Stimulated activated naive CD8-positive, alpha-beta T cell treated with anti-CD3 and anti-CD28 coated beads, Interleukin-15, amount 100 ng/mL, for 72 hours (primary cell): ENCODE data around the gene FSTL4.

Experiments used
- ATAC-seq: fragments of 150-1000 bp; cut with Tn5 transposase; 2 replicates; pipeline ENCODE4 v1.10.0; 2021; ENCODE audit warnings: mild to moderate bottlenecking, moderate library complexity
- DNase-seq, 2 donors: peaks; one replicate each; pipeline ENCODE4 v3.0.0; 2021 to 2022
- H3K27ac Mint-ChIP-seq, 2 donors: one replicate each; pipeline ENCODE4 v1.8.0; 2022; ENCODE audit warnings: mild to moderate bottlenecking in 2 of 2, mixed read lengths in 2 of 2, moderate library complexity in 2 of 2
- H3K27me3 Mint-ChIP-seq: one replicate; pipeline ENCODE4 v1.8.0; 2022; ENCODE audit warnings: mixed read lengths
- H3K4me1 Mint-ChIP-seq: one replicate; pipeline ENCODE4 v1.8.0; 2022; ENCODE audit warnings: mild to moderate bottlenecking, mixed read lengths
- H3K4me3 Mint-ChIP-seq, 2 donors: one replicate each; pipeline ENCODE4 v1.8.0; 2022; ENCODE audit warnings: mild to moderate bottlenecking in 2 of 2, mixed read lengths in 2 of 2, moderate library complexity in 1 of 2
- H3K9me3 Mint-ChIP-seq, 2 donors: one replicate each; pipeline ENCODE4 v1.8.0; 2022; ENCODE audit warnings: mixed read lengths in 2 of 2

Gene FSTL4

DNA sequence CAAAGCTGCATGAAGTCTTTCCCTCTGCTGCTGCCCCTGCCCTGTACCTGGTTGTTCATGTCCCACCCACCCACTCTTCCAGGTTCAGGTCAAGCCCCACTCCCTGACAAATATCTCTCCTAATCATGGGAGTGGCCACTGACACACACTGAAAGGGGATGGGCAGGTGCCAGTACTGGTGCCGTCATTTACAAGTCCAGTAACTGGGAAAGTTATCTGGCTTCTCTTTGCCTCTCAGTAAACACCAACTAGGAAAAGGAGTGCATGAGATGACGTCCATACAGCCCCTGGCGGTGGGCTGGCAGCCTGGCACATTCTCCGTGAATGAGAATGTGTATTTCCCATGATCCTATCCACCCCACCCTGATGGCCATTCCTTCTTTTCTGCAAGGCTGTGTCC, 225.2 kb downstream of the FSTL4 start:
- H3K9me3 Mint-ChIP-seq, result no peaks in the 10 kb centered on the region
- ATAC-seq, result no peak
- no peak for DNase-seq
- H3K27ac Mint-ChIP-seq, result no peak overlapping the region
- H3K4me1 Mint-ChIP-seq, result peaks cover 5% of the 10 kb centered on the region
- H3K4me3 Mint-ChIP-seq, result no peak overlapping the region
- H3K27me3 Mint-ChIP-seq, result peaks cover 64% of the 10 kb centered on the region

DNA sequence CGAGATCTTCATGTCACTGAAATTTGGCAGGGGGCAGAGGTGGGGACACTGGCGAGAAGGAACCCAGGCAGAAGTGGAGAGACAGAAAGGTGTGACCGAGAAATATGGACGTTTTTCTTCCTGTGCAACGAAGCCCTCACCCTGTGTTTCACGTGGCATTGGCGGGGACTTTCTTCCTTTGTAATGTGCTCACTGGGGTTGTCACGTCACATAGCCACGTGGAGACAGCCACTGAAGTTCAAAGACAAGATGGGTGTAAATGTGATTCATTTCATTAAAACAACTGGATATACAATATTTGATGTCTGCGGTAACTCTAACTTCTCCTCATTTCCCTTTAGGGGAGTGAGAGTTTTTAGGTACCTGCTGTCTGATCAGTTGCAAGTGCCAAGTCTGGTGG, 225.7 kb downstream of the FSTL4 start:
- H3K9me3 Mint-ChIP-seq, result no peaks in the 10 kb centered on the region
- no peak overlapping the region for H3K4me3 Mint-ChIP-seq
- peak; percentile 84 for ATAC-seq
- DNase-seq, result peak in 1 of 2 donors; percentile 50
- no peak overlapping the region for H3K27ac Mint-ChIP-seq
- H3K27me3 Mint-ChIP-seq, result peaks cover 63% of the 10 kb centered on the region
- H3K4me1 Mint-ChIP-seq, result peaks cover 5% of the 10 kb centered on the region

DNA sequence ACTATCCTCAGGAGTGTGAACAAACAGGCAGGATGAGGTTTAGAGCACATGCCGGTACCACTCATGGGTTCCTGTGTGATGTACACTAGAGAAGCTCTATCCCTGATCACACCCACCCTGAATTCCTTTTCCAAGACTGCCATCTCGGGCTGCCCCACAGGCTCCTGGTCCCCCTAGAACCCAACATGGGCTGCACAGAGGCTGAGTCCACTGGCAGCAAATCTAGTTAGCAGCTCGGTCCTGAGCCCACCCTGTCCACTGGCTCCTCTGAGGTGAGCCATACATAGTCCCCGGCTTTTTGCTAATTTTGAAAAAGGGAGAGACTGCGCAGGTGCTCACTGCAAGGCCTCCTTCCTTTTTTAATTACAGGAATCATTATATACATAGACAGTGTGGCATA, 227.0 kb downstream of the FSTL4 start:
- H3K9me3 Mint-ChIP-seq, result no peaks in the 10 kb centered on the region
- peaks cover 5% of the 10 kb centered on the region for H3K4me1 Mint-ChIP-seq
- peaks cover 62% of the 10 kb centered on the region for H3K27me3 Mint-ChIP-seq
- no peak overlapping the region for H3K4me3 Mint-ChIP-seq
- DNase-seq (no peak), ATAC-seq (no peak)
- no peak overlapping the region for H3K27ac Mint-ChIP-seq

DNA sequence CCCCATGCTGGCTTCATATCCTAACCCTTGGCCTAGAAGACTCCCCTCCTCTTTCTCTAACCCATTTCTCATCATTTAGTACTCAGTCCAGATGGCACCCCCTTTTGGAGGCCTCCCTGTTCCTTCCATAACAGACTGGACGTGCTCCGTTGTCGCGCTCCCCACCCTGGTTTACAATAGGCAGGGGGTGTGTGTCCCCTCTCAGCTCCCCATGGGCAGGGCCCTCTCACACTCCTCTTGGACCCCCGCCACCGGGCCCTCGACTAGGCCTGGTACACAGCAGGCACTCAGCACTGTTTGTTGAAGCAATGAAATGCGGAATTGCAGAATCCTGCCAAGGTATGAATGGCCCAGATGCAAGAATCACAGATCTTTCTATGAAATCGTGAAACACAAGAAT, 227.4 kb downstream of the FSTL4 start:
- peaks cover 61% of the 10 kb centered on the region for H3K27me3 Mint-ChIP-seq
- H3K4me1 Mint-ChIP-seq, result peaks cover 5% of the 10 kb centered on the region
- DNase-seq, result no peak
- H3K9me3 Mint-ChIP-seq, result no peaks in the 10 kb centered on the region
- no peak overlapping the region for H3K27ac Mint-ChIP-seq
- no peak for ATAC-seq
- H3K4me3 Mint-ChIP-seq, result no peak overlapping the region

DNA sequence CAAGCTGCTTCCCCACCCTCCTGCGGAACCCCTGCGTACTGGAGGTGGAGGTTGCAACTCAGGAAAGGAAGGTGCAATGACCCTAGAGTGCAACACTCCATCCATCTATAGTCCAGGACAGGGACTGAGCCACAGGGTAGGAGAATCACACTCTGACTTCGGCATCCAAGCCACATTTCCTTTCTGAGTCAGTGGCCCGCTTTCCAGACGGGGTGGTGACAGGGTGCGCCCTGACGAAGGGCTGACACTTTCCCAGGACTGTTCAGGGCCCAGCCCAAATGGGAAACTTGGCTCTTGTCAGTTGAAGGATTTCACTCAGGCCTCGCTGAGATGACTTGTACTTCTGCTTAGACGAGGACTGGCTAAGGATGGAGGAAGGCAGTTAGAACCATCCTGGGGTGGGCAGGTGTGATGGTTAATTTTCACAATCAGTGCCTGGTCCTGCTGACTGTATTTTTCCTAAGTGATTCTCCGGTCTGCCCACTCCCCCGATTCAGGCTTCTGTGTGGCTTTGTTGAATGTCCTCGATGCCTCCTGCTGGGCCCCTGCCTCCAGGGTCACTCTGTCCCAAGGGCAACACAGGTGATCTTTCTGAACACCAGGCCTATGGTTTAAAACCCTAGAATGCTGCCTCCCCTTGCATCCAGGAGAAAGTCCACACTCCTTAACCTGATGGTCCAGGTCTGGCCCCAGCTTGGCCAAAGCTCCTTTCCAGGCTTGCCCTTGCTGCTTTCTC, 228.1 kb downstream of the FSTL4 start:
- DNase-seq (no peak), ATAC-seq (no peak)
- no peak overlapping the region for H3K4me3 Mint-ChIP-seq
- peaks cover 5% of the 10 kb centered on the region for H3K4me1 Mint-ChIP-seq
- H3K27me3 Mint-ChIP-seq, result peaks cover 60% of the 10 kb centered on the region
- peaks cover 0 to 2% of the 10 kb centered on the region in 2 donors for H3K9me3 Mint-ChIP-seq
- H3K27ac Mint-ChIP-seq, result no peak overlapping the region

DNA sequence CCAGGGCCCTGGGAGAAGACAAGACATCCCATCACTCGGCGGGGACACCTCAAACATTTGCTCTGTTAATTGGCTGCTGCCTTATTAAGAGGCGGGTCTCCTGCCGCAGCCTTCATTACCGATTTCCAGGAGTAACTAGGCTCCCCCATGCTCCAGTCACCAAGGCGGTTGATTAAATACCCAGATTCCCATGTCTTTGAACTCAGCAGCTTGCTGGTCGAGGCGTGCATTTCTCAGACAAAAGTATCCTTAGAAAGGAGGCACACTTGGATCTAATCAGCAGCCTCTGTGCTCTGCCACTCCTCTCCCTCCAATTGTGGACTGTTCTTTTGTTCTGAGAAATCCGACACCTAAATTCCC, 228.8 kb downstream of the FSTL4 start:
- Mint-ChIP-seq H3K4me3 (no peak overlapping the region), H3K27me3 (peaks cover 59% of the 10 kb centered on the region), H3K9me3 (peaks cover 0 to 7% of the 10 kb centered on the region in 2 donors), H3K4me1 (peaks cover 5% of the 10 kb centered on the region), H3K27ac (no peak overlapping the region)
- ATAC-seq (no peak), DNase-seq (no peak)

DNA sequence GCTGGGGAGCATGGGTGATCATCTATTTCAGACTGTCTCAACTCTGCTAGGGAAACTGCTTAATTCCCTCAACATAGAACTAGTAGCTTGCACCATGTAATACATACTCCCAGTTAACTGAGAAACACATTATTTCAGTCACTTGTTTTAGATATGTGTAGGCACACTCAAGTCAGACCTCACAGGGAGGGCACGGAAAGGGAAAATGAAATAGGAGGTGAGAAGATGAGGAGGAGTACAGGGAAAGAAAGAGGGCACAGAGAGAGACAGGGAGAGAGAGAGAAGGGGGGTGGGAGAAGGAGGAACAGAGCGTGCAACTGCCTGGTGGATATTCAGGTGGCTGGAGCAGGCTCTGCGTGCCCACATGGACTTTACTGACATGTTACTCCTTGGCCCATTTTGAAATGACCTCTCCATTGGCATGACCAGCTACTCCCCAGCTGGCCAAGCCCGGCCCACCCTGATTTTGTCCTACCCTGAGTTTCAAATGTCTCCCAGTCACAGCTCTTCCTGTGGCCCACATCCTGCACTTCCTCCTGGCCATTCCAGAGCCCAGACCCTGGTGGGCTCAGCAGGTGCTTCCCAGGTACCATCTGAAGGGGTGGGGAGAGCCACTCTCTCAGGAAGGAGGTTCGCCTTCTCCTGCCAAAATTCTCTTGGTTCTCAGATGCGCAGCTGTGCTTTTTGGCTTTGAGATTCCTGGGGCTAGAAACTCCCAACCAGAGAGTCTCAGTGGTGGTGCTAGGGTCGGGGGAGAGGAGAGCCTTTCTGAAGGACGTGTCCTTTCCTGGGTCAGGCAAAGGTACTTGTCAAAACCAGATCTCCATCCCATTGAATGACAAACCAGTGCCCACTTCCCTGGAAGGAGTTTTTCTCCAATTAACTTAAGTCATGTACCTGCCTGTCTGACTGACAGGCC, 229.4 kb downstream of the FSTL4 start:
- Mint-ChIP-seq H3K9me3 (peaks cover under 1 to 7% of the 10 kb centered on the region in 2 donors), H3K4me3 (no peak overlapping the region), H3K4me1 (peaks cover 5% of the 10 kb centered on the region), H3K27me3 (peaks cover 54% of the 10 kb centered on the region), H3K27ac (no peak overlapping the region)
- DNase-seq (no peak), ATAC-seq (no peak)

DNA sequence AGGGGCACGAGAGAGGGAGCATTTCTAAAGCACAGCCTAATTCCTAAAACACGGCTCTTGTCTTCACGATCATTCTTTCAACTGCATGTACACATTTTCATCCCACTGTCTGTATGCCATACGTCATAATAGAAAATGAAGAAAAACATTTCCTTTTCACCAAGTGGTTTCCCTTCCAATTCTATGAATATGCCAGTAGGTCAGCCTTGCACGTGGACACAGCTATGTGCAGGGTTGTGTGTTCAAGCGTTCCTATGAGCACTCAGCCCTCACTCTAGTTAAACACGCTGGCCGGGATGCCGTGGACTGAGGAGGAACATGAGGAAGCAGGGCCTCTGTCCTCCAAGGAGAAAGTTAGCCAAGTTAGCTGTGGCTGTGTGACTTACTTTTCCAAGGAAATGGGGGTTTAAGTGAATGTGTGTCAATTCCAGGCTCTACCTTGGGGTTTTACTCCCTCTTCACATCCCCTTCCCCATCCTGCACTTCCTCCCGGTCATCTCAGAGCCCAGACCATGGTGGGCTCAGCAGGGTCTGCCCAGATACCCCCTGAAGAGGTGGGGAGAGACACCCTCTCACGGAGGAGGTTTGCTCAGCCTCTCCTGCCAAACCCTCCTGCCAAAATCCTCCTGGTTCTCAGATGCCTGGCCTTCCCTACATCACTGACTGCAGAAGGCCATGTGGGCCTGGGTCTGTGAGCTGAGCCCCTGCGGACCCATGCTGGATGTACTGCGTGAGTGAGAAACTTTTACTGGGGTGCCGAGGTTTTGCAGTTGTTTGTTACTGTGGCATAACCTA, 230.6 kb downstream of the FSTL4 start:
- peaks cover 5% of the 10 kb centered on the region for H3K4me1 Mint-ChIP-seq
- peaks cover 64% of the 10 kb centered on the region for H3K27me3 Mint-ChIP-seq
- ATAC-seq (no peak), DNase-seq (no peak)
- peaks cover 12 to 18% of the 10 kb centered on the region in 2 donors for H3K9me3 Mint-ChIP-seq
- no peak overlapping the region for H3K4me3 Mint-ChIP-seq
- H3K27ac Mint-ChIP-seq, result no peak overlapping the region

DNA sequence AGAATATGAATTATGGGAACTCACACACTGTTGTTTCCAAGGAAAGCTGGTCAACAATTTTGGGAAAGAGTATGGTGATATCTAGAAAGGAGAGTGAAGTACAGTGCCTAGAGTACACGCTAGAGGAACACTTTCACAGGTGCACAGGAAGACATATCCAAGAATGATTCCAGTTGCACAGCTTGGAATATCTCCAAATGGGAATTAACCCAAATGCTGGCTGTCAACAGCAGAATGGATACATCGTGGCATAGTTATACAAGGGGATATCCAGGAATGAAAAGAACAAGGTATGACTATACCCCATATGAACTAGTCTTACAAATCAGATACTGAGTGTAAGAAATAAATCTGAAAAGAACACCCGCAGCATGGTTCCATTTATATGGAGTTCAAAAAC, 231.3 kb downstream of the FSTL4 start:
- H3K4me1 Mint-ChIP-seq, result no peaks in the 10 kb centered on the region
- H3K4me3 Mint-ChIP-seq, result no peak overlapping the region
- H3K27me3 Mint-ChIP-seq, result peaks cover 60% of the 10 kb centered on the region
- H3K9me3 Mint-ChIP-seq, result peaks cover 15 to 24% of the 10 kb centered on the region in 2 donors
- ATAC-seq, result no peak
- no peak overlapping the region for H3K27ac Mint-ChIP-seq
- DNase-seq, result no peak

DNA sequence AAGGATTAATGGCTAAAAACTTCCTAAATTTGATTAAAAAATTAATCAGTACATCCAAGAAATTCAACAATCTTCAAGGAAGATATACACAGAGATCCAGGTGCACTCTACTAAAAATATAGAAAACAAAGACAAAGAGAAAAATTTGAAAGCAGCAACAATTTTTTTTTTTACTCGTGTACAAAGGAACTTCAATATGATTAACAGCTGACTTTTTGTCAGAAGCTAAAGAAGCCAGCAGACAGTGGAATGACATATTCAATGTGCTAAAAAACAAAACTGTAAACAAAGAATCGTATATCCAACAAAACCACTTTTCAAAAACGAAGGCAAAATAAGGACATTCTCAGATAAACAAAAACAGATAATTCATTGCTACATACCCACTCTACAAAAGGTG, 234.6 kb downstream of the FSTL4 start:
- no peak overlapping the region for H3K4me3 Mint-ChIP-seq
- DNase-seq (no peak), ATAC-seq (no peak)
- H3K4me1 Mint-ChIP-seq, result no peaks in the 10 kb centered on the region
- H3K27me3 Mint-ChIP-seq, result peaks cover 50% of the 10 kb centered on the region
- H3K9me3 Mint-ChIP-seq, result peaks cover 27 to 30% of the 10 kb centered on the region in 2 donors
- no peak overlapping the region for H3K27ac Mint-ChIP-seq

DNA sequence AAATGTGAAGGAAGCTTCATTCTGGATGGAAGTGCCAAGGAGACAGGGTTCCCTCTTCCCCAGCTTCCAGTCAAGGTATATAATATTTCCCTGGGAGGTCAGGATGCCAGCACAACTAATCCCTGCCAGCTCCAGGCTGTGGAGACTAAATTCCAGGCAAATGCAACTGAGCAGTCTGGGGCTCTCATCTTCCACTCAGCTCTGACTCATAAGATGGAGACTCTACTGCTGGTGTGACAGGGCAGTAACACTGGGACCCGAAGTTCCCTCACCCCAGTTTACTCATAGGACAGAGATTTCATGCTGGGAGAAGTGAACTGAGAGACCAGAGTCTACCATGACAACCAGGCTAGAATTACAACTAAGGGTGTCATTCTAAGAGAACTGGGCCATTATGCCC, 235.4 kb downstream of the FSTL4 start:
- H3K4me3 Mint-ChIP-seq, result no peak overlapping the region
- H3K27ac Mint-ChIP-seq, result no peak overlapping the region

DNA sequence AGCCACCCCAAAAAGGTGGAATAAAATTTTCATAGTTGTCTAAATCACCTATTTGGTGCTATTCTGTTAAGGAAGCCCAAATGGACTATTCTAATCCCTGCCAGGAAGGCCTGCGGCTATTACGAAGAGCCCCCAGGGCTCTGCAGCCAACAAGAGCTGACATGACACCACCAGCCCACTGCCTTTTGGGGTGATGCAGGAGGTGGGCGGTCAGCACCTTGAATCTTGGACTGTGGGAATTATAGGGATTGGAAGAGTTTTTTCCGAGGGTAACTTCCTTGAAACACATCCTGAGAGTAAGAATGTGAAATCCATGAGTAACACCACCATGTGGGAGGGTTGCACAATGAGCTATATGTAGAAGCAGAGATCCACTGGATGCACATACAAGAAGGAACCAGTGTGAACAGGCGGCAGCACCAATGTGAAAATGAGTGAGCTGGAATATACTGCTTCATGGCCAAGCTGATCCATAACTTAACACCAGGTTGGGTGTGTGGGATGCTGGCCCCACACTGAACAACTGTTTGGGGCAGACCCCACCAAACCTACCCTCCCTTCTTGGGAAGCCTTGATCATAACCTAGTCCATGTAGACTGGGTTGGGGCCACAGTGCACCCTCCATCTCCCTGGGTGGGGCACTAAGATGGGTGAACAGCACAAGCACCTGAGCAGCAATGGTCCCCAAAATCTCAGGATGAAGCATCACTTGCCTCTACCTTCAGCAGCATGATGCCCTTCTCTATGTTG, 239.0 kb downstream of the FSTL4 start:
- peaks cover 37% of the 10 kb centered on the region for H3K27me3 Mint-ChIP-seq
- no peak overlapping the region for H3K4me3 Mint-ChIP-seq
- DNase-seq, result no peak
- ATAC-seq, result no peak
- H3K4me1 Mint-ChIP-seq, result peaks cover 11% of the 10 kb centered on the region
- H3K9me3 Mint-ChIP-seq, result peaks cover 23 to 27% of the 10 kb centered on the region in 2 donors
- no peak overlapping the region for H3K27ac Mint-ChIP-seq

More for the DNA sequence above, 235.4 kb downstream of the FSTL4 start:
- DNase-seq, result no peak
- no peaks in the 10 kb centered on the region for H3K4me1 Mint-ChIP-seq
- no peak for ATAC-seq
- peaks cover 42% of the 10 kb centered on the region for H3K27me3 Mint-ChIP-seq
- peaks cover 27 to 30% of the 10 kb centered on the region in 2 donors for H3K9me3 Mint-ChIP-seq

DNA sequence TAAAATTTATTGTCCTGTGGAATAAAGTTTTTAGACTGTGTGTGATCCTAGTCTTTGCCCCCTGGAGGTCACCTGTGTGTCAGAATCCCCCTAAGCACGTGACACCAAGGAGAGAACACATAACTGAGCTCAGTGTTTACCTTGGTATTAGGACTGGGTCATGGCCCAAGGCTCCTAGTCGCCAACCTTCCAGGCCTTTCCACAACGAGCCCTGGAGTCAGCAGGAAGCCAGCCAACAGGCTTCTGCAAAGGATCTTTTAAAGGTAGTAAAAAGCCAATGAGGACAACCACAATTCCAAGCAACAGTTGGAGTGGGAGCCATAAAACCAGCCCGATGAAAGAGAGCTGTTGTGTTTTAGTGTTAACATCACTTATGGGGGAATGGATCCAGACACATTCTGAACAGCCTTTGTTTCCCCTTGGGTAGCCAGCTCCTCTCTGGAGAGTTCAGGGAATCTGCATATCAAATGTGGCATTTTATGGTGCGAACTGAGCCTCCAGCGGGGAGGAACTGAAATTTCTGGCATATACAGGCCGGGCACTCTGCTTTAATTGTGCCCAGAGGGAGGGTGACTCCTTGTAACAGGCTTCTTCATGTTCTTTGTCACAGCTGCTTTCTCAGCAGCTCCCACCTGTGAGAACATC, 239.9 kb downstream of the FSTL4 start:
- Mint-ChIP-seq H3K4me1 (peaks cover 11% of the 10 kb centered on the region), H3K4me3 (no peak overlapping the region), H3K27ac (peak overlapping the region in 1 of 2 donors; percentile 69), H3K27me3 (peaks cover 31% of the 10 kb centered on the region), H3K9me3 (peaks cover 18 to 21% of the 10 kb centered on the region in 2 donors)
- DNase-seq (no peak), ATAC-seq (no peak)

DNA sequence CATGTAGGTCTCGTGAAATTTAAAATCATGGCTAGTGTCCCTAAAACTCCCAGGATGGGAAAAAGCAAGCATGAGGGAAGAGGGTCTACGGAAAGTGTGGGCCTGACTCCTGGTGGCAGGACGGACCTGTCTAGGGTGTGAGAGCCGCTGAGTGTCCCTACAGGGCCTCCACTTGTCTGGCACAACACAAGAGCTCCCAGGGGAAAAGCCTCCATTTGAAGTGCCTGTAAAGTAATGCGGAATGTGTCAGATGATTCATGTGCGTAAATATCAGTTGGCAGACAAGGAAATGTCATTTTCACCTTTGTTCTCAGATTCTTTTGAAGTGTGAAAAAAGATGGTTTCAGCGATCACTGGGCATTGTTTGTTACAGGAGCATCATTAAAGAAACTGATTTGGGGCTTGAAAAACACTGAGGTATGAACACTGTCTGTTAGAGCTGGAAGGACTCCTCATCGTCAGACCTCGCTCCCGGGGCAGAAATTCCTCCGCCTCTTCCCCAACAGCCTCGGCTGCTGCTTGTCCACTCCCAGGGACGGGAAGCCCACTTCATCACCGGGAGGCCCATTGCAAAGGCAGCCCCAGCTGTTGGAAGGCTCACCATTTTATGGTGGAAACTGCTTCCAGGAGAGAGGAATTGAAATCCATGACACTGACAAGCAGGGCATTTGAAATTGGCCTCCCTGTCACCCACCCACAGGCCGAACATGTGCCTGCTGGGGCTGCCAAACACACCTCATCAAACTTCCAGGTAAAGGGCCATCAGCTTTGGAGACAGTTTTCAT, 240.8 kb downstream of the FSTL4 start:
- peaks cover 11% of the 10 kb centered on the region for H3K4me1 Mint-ChIP-seq
- no peak overlapping the region for H3K4me3 Mint-ChIP-seq
- no peak overlapping the region for H3K27ac Mint-ChIP-seq
- no peak for ATAC-seq
- no peak for DNase-seq
- peaks cover 23% of the 10 kb centered on the region for H3K27me3 Mint-ChIP-seq
- H3K9me3 Mint-ChIP-seq, result peaks cover 10 to 14% of the 10 kb centered on the region in 2 donors
